Panc1 (cell line): ENCODE measurements around the gene SGK1.

Experiments
- POLR2AphosphoS5 ChIP-seq: IDR thresholded peaks from 2 replicates; pipeline ENCODE4 v1.6.1; 2012; ENCODE audit warnings: mild to moderate bottlenecking, low read depth, low read length, moderate library complexity
- TCF7L2 ChIP-seq: IDR thresholded peaks from 2 replicates; pipeline ENCODE4 v1.6.1; 2011; ENCODE audit warnings: mild to moderate bottlenecking, low read depth, low read length, inconsistent platforms
- TF ChIP-seq, protein P1 (sequence below): fragments of 450-650 bp; IDR thresholded peaks from 2 replicates; pipeline ENCODE4 v1.5.1; 2017; ENCODE audit warnings: mild to moderate bottlenecking

DNA sequence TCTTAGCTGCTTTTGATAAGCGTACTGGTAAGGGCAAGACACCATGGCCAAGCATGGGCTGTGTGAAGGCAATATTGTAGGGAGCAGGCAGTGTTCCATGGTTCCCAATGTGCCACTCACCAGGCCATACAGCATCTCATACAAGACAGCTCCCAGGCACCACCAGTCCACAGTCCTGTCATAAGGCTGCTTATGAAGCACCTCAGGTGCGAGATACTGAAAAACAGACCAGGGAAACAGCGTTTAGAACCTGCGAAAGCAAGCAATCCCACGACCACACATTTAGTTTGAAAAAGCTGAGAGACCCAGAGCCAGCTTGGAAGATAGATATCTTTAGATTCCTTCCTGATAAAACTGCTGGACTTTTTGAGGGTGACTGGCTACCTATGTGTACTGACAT is 146.4 kb downstream of the SGK1 start:
- TF ChIP-seq, protein P1, sequence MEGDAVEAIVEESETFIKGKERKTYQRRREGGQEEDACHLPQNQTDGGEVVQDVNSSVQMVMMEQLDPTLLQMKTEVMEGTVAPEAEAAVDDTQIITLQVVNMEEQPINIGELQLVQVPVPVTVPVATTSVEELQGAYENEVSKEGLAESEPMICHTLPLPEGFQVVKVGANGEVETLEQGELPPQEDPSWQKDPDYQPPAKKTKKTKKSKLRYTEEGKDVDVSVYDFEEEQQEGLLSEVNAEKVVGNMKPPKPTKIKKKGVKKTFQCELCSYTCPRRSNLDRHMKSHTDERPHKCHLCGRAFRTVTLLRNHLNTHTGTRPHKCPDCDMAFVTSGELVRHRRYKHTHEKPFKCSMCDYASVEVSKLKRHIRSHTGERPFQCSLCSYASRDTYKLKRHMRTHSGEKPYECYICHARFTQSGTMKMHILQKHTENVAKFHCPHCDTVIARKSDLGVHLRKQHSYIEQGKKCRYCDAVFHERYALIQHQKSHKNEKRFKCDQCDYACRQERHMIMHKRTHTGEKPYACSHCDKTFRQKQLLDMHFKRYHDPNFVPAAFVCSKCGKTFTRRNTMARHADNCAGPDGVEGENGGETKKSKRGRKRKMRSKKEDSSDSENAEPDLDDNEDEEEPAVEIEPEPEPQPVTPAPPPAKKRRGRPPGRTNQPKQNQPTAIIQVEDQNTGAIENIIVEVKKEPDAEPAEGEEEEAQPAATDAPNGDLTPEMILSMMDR, result no peak
- TF ChIP-seq POLR2AphosphoS5, result no peak
- TF ChIP-seq TCF7L2, result no peak
